Head of caudate nucleus (tissue), 42 donors: ENCODE measurements around the gene PARP6.

Experiments used
- DNase-seq, 42 donors: peaks; one replicate each; pipeline versions ENCODE4 v3.0.0 to v3.0.0-alpha.2; 2020 to 2021; ENCODE audit warnings: mixed read lengths in 7 of 42
- intact Hi-C: fragments of 100-400 bp; cut with DNase I; formaldehyde crosslinking; loops from one replicate; pipeline ENCODE4 v1.15.0; 2022

PARP6 gene

DNA sequence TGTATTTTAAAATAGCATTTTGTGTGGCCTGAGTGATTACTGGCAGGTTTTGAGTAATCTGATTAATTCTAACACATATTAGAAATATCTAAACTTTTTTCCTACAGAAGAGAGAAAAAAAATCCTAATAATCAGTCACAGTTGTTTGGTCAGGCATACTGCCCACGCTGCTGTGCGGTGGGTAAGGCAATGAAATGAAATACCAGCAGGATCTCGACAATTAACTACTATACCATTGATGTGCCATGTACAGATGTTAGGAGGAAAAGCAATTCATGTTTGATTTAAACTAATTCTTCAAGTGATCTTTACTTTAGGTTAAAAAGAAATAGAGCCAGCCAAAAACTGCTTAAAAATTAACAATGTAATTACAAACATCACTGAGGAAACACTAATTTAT is 79.9 kb downstream of the PARP6 start:
- DNase-seq = peak in 1 of 42 donors; percentile 6
- intact Hi-C loops = loop anchor here (10.0 kb wide), 1 partner anchor 82 kb away; the partner anchor contains the start of gene PARP6
